Neutrophil (primary cell): Measurements from ENCODE around the gene OR6K6.

Source experiments
- H3K27ac ChIP-seq: fragments of 200-600 bp; sonication (generic); 2 replicates; pipeline ENCODE4 v1.5.1; 2016; ENCODE audit warnings: mild to moderate bottlenecking, moderate library complexity
- H3K27me3 ChIP-seq: fragments of 200-600 bp; sonication (generic); 2 replicates; pipeline ENCODE4 v1.6.0; 2016; ENCODE audit warnings: mild to moderate bottlenecking
- H3K36me3 ChIP-seq: fragments of 200-600 bp; sonication (generic); 2 replicates; pipeline ENCODE4 v1.5.1; 2017
- H3K4me1 ChIP-seq, 2 experiments: fragments of 200-600 bp in 1 of 2; sonication (generic) in 1 of 2; 1 replicate in 1 of 2; 2 replicates in 1 of 2; pipeline versions ENCODE4 v1.5.1 to v1.6.1; 2013 to 2016; ENCODE audit warnings: low read depth in 1 of 2, low read length in 1 of 2, mild to moderate bottlenecking in 1 of 2, moderate library complexity in 1 of 2; ENCODE audit not compliant: control insufficient read depth in 1 of 2, insufficient read depth in 1 of 2
- H3K4me3 ChIP-seq, 2 experiments: fragments of 200-600 bp in 1 of 2; sonication (generic) in 1 of 2; 1 replicate in 1 of 2; 2 replicates in 1 of 2; pipeline ENCODE4 v1.5.1; 2013 to 2016; ENCODE audit warnings: low read depth in 1 of 2, low read length in 1 of 2, mild to moderate bottlenecking in 1 of 2, moderate library complexity in 1 of 2
- H3K9me3 ChIP-seq: fragments of 200-600 bp; sonication (generic); 2 replicates; pipeline ENCODE4 v1.5.1; 2016
- CTCF ChIP-seq: fragments of 200-600 bp; sonication (generic); IDR thresholded peaks from 2 replicates; pipeline ENCODE4 v1.5.1; 2016; ENCODE audit warnings: antibody characterized with exemption

Gene OR6K6

GRCh38 chr1:158730453-158730852 lies 24.1 kb upstream of the OR6K6 start:
- no peaks in the 10 kb centered on the region for H3K4me1 ChIP-seq
- no peaks in the 10 kb centered on the region for H3K9me3 ChIP-seq
- TF ChIP-seq CTCF = no peak
- H3K27ac ChIP-seq = no peak overlapping the region
- H3K4me3 ChIP-seq = no peak overlapping the region
- no peaks in the 10 kb centered on the region for H3K27me3 ChIP-seq
- no peaks in the 10 kb centered on the region for H3K36me3 ChIP-seq

- no peaks in the 10 kb centered on the region for H3K27me3 ChIP-seq
- TF ChIP-seq CTCF = no peak
Observed at GRCh38 chr1:158731707-158732106, 22.8 kb upstream of the OR6K6 start.

GRCh38 chr1:158732524-158732923 lies 22.0 kb upstream of the OR6K6 start:
- H3K9me3 ChIP-seq = no peaks in the 10 kb centered on the region
- no peak for TF ChIP-seq CTCF
- H3K27ac ChIP-seq = no peak overlapping the region
- H3K4me3 ChIP-seq = no peak overlapping the region
- no peaks in the 10 kb centered on the region for H3K27me3 ChIP-seq
- no peaks in the 10 kb centered on the region for H3K4me1 ChIP-seq
- H3K36me3 ChIP-seq = no peaks in the 10 kb centered on the region

More at GRCh38 chr1:158731707-158732106, 22.8 kb upstream of the OR6K6 start:
- H3K4me1 ChIP-seq = no peaks in the 10 kb centered on the region
- H3K36me3 ChIP-seq = no peaks in the 10 kb centered on the region
- no peak overlapping the region for H3K27ac ChIP-seq
- no peaks in the 10 kb centered on the region for H3K9me3 ChIP-seq
- no peak overlapping the region for H3K4me3 ChIP-seq

GRCh38 chr1:158735848-158736247 lies 18.7 kb upstream of the OR6K6 start:
- no peaks in the 10 kb centered on the region for H3K9me3 ChIP-seq
- H3K4me3 ChIP-seq = no peak overlapping the region
- H3K27ac ChIP-seq = no peak overlapping the region
- H3K27me3 ChIP-seq = no peaks in the 10 kb centered on the region
- H3K4me1 ChIP-seq = no peaks in the 10 kb centered on the region
- no peak for TF ChIP-seq CTCF
- H3K36me3 ChIP-seq = no peaks in the 10 kb centered on the region

GRCh38 chr1:158752155-158752712 lies 2.3 kb upstream of the OR6K6 start:
- no peak for TF ChIP-seq CTCF
- Histone ChIP-seq H3K27me3 (no peaks in the 10 kb centered on the region), H3K36me3 (no peaks in the 10 kb centered on the region), H3K9me3 (no peaks in the 10 kb centered on the region), H3K27ac (no peak overlapping the region), H3K4me3 (no peak overlapping the region), H3K4me1 (no peaks in the 10 kb centered on the region)
